ENCODE measurements around the gene HOMER2. TPM values are rescaled to one million over a fixed set of nuclear protein-coding genes. Genes with fewer than 3 reads are reported as not detected.

The HOMER2 gene
- polyA plus RNA-seq, 1 experiment = 1.1 TPM

- no peak for DNase-seq (ENCODE audit: low read depth, low spot score)
- ChIA-PET POLR2A (no interaction called here), CTCF (no interaction called here)
- no peaks in the 10 kb centered on the region for H3K9me3 ChIP-seq (ENCODE audit: control insufficient read depth, insufficient read depth, low read length)
- TF ChIP-seq CTCF (IDR thresholded peaks at IDR 0.05; ENCODE audit: low read depth, low read length) = no peak
- no peak overlapping the region for H3K4me3 ChIP-seq (ENCODE audit: low read depth, low read length)
- no peaks in the 10 kb centered on the region for H3K27me3 ChIP-seq (ENCODE audit: control insufficient read depth, insufficient read depth, low read length)
- no peak overlapping the region for H3K27ac ChIP-seq (ENCODE audit: low read depth, low read length)
Measured at GRCh38 chr15:82835391-82835917, 117.1 kb downstream of the HOMER2 start.

- Histone ChIP-seq H3K27ac (ENCODE audit: low read depth, low read length) (peak overlapping the region; percentile 81), H3K27me3 (ENCODE audit: control insufficient read depth, insufficient read depth, low read length) (no peaks in the 10 kb centered on the region), H3K9me3 (ENCODE audit: control insufficient read depth, insufficient read depth, low read length) (no peaks in the 10 kb centered on the region), H3K4me3 (ENCODE audit: low read depth, low read length) (no peak overlapping the region)
- DNase-seq (ENCODE audit: low read depth, low spot score) = no peak
- CTCF ChIA-PET = interaction anchor here (1.1 to 1.5 kb wide), 3 partner anchors 16 to 167 kb away, joined by 4 to 5 read pairs (median 4); no protein-coding TSS in a partner anchor
- POLR2A ChIA-PET = interaction anchor here (1.4 to 1.7 kb wide), 2 partner anchors 19 to 23 kb away, joined by 5 to 6 read pairs; partner anchors contain the start of gene WHAMM
- no peak for TF ChIP-seq CTCF (IDR thresholded peaks at IDR 0.05; ENCODE audit: low read depth, low read length)
Measured at GRCh38 chr15:82833362-82833682, 119.2 kb downstream of the HOMER2 start.

- peak; percentile 54 for DNase-seq (ENCODE audit: low read depth, low spot score)
- no peaks in the 10 kb centered on the region for H3K9me3 ChIP-seq (ENCODE audit: control insufficient read depth, insufficient read depth, low read length)
- H3K27me3 ChIP-seq (ENCODE audit: control insufficient read depth, insufficient read depth, low read length) = no peaks in the 10 kb centered on the region
- H3K27ac ChIP-seq (ENCODE audit: low read depth, low read length) = peak overlapping the region; percentile 81
- no peak overlapping the region for H3K4me3 ChIP-seq (ENCODE audit: low read depth, low read length)
- ChIA-PET POLR2A (interaction anchor here (1.4 to 1.7 kb wide), 2 partner anchors 19 to 23 kb away, joined by 5 to 6 read pairs; partner anchors contain the start of gene WHAMM), CTCF (interaction anchor here (1.0 to 1.5 kb wide), 6 partner anchors 15 to 178 kb away, joined by 3 to 5 read pairs (median 4); no protein-coding TSS in a partner anchor)
- 0 out of 2 replicates have a peak, but pooled peaks have one; percentile 17 for TF ChIP-seq CTCF (IDR thresholded peaks at IDR 0.05; ENCODE audit: low read depth, low read length)
Measured at GRCh38 chr15:82832601-82833361, 119.7 kb downstream of the HOMER2 start.

GRCh38 chr15:82831894-82832600, 120.5 kb downstream of the HOMER2 start:
- CTCF ChIA-PET = interaction anchor here (1.0 to 1.5 kb wide), 6 partner anchors 14 to 179 kb away, joined by 3 to 5 read pairs (median 4); no protein-coding TSS in a partner anchor
- Histone ChIP-seq H3K27me3 (ENCODE audit: control insufficient read depth, insufficient read depth, low read length) (no peaks in the 10 kb centered on the region), H3K27ac (ENCODE audit: low read depth, low read length) (peak overlapping the region; percentile 54), H3K9me3 (ENCODE audit: control insufficient read depth, insufficient read depth, low read length) (no peaks in the 10 kb centered on the region), H3K4me3 (ENCODE audit: low read depth, low read length) (no peak overlapping the region)
- DNase-seq (ENCODE audit: low read depth, low spot score) = no peak
- POLR2A ChIA-PET = interaction anchor here (1.4 to 1.7 kb wide), 2 partner anchors 20 to 22 kb away, joined by 5 to 6 read pairs; partner anchors contain the start of gene WHAMM
- no peak for TF ChIP-seq CTCF (IDR thresholded peaks at IDR 0.05; ENCODE audit: low read depth, low read length)
